Thyroid gland (tissue), 4 donors: Measurements from ENCODE around the gene DNAJC1.

Experiments
- CTCF ChIP-seq, 6 experiments: fragments of 200-600 bp in 3 of 6; fragments of 450-650 bp in 3 of 6; sonication (generic) in 3 of 6; IDR thresholded peaks; one replicate each; pipeline ENCODE4 v1.5.1; 2016 to 2019; ENCODE audit warnings: antibody characterized with exemption in 6 of 6, mild to moderate bottlenecking in 2 of 6, inconsistent platforms in 1 of 6, moderate library complexity in 1 of 6
- POLR2A ChIP-seq, 2 donors: fragments of 450-650 bp; IDR thresholded peaks; one replicate each; pipeline ENCODE4 v1.6.1; 2017; ENCODE audit warnings: antibody characterized with exemption in 2 of 2, mild to moderate bottlenecking in 2 of 2, moderate library complexity in 1 of 2

GRCh38 chr10:21989453-21990154 lies 13.9 kb downstream of the DNAJC1 start:
- TF ChIP-seq CTCF (IDR thresholded peaks at IDR 0.05), result peak in 5 of 6 experiments; percentile 39 to 67 (median 46)
- TF ChIP-seq POLR2A (IDR thresholded peaks at IDR 0.05), result no peak
